ENCODE data around the gene CD164. TPM values are rescaled to one million over a fixed set of nuclear protein-coding genes. Genes with fewer than 3 reads are reported as not detected.
"Not testable (repeated sequence)": the region's sequence is repeated elsewhere in the genome, so short reads cannot be mapped to it uniquely, and the experiment has no call there.

CD164 gene
- total RNA-seq, 1 experiment from 2014 or later: 84.7 TPM

DNA sequence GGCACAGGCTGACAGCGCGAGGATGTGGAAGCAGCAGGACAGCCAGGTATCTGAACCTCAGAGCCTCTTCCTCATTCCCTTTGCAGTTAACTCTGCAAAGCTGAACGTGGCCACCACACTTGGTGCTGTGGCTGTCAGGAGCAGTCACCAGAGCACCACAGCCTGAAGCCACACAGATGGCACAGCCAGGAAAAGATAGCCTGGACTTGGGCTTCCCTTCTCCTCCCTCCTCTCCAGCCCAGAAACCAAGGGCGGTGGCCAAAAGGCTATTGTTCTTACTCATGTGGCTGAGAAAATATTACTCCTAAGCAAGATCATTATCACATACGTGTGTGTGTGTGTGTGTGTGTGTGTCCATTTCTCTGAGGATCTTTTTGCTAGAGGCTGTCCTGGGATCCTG, 39.8 kb downstream of the CD164 start:
- H3K4me3 ChIP-seq (ENCODE audit: insufficient read depth, low read depth, low read length): no peak overlapping the region
- H3K36me3 ChIP-seq (replicated peaks; ENCODE audit: control insufficient read depth, insufficient read depth, low read length): no peaks in the 10 kb centered on the region
- DNase-seq: no peak
- H3K27me3 ChIP-seq (ENCODE audit: control insufficient read depth, insufficient read depth, low read length): no peaks in the 10 kb centered on the region

DNA sequence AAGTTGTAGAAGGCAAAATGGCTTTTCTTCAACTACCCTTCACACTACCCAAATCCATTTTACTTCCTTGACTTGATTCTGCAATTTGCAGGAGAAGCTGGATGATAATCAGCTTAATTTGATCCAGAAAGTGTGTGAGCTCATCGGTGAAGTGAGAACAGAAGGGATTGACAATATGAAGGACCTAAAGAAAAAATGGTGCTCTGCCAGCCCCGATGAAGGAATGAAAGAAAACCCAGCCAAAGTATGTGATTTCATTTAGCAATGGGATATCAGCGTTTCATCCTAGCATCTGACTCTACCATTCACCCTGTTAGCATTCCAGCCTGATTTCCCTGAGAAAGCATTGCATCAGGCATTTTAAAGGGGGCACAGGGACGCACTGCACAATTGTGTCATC, 41.5 kb downstream of the CD164 start:
- no peak for DNase-seq
- no peak overlapping the region for H3K4me3 ChIP-seq (ENCODE audit: insufficient read depth, low read depth, low read length)
- no peaks in the 10 kb centered on the region for H3K27me3 ChIP-seq (ENCODE audit: control insufficient read depth, insufficient read depth, low read length)
- no peaks in the 10 kb centered on the region for H3K36me3 ChIP-seq (replicated peaks; ENCODE audit: control insufficient read depth, insufficient read depth, low read length)

DNA sequence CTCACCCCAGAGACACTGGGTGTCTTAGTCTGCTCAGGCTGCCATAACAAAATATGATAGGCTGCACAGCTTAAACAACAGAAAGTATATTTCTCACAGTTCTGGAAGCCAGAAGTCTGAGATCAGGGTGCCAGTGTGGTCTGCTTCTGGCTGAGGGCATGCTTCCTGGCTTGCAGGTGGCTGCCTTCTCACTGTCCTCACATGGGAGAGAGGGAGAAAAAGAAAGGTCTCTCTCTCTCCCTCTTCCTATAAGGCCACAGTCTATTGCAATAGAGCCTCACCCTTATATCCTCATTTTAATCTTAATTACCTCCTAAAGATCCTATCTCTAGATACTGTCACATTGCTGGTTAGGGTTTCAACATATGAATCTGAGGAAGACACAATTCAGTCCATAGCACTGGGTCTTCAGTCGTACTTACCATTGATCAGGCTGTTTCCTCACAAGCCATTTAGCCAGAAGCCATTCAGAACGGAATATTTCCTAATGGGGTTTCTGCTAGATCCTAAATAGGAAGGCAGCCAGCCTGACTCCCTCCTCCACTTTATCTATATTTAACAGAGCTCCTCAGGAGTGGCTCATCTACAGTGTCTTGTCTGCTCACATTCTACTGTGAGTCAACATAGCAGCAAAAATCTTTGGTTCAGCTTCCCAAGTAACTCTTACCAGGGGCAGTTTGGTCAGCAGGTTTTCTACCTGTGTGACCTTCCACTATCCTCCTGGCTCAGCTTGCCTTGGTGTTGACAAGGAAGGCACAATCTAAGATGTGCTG, 42.2 kb downstream of the CD164 start:
- no peaks in the 10 kb centered on the region for H3K36me3 ChIP-seq (replicated peaks; ENCODE audit: control insufficient read depth, insufficient read depth, low read length)
- no peak for DNase-seq
- no peak overlapping the region for H3K4me3 ChIP-seq (ENCODE audit: insufficient read depth, low read depth, low read length)
- H3K27me3 ChIP-seq (ENCODE audit: control insufficient read depth, insufficient read depth, low read length): no peaks in the 10 kb centered on the region

DNA sequence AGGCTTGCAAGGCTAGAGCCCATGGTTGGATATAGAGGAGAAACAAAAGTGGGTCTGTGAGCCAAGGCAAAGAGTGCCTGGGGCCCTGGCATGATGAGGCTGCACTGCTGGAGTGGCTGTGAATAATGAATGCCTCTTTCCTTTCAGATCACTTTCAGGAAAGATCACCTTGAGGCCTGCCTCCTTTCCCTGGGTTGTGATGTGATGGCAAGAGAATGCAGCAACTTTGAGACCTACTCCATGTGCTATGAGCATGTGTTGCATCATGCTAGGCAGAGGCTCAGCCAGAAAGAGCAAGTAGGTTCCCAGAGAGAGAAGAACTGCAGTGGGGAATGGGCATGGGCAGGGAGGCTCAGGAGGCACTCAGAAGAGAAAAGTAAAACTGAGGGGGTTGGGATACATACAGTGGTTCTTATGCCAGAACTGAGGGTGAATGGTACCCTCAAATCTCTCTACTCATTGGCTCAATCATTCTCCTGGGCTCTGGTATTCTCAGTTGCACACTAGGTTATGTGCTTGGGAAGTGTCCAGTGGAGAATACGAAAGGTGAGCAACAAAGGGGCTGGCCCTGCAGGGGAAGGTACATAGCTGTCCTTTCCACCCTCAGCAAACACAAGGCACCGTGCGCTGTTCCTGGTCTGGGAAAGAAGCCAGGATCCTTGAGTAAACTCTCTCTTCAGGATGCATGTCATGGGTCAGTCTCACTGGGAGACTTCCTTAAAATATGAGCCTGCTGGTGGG, 45.9 kb downstream of the CD164 start:
- Histone ChIP-seq H3K27me3 (ENCODE audit: control insufficient read depth, insufficient read depth, low read length) (no peaks in the 10 kb centered on the region), H3K36me3 (replicated peaks; ENCODE audit: control insufficient read depth, insufficient read depth, low read length) (no peaks in the 10 kb centered on the region), H3K4me3 (ENCODE audit: insufficient read depth, low read depth, low read length) (no peak overlapping the region)
- no peak for DNase-seq

DNA sequence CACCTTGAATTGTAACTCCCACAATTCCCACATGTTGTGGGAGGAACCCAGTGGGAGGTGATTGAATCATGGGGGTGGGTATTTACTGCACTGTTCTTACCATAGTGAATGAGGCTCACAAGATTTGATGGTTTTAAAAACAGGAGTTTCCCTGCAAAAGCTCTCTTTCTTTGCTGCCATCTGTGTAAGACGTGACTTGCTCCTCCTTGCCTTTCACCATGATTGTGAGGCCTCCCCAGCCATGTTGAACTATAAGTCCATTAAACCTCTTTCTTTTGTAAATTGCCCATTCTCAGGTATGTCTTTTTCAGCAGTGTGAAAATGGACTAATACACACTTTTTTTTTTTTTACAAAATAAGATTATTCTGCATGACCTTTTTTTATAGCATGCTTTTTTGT, 48.4 kb downstream of the CD164 start:
- not testable (repeated sequence) for H3K36me3 ChIP-seq (replicated peaks; ENCODE audit: control insufficient read depth, insufficient read depth, low read length); H3K4me3 ChIP-seq (ENCODE audit: insufficient read depth, low read depth, low read length); DNase-seq; H3K27me3 ChIP-seq (ENCODE audit: control insufficient read depth, insufficient read depth, low read length)

DNA sequence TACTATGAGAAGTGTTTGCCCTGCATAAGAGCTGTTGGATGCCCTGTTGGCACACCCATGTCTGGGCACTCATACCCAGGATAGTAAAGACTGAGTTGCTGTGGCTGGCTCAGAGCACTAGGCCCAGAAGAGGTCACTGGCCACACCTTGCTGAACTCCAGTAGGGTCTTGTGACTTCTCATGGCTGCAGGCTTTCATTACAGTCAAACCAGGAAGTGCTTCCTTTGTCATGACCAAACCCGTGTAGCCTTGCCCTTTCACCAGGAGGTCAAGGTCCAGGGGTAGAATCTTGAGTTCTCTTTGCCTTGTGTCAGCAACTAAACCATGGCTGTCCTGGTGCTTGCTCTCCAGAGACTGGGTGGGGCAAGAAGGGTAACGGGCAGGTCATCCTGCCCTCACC, 49.5 kb downstream of the CD164 start:
- no peaks in the 10 kb centered on the region for H3K27me3 ChIP-seq (ENCODE audit: control insufficient read depth, insufficient read depth, low read length)
- no peak for DNase-seq
- H3K36me3 ChIP-seq (replicated peaks; ENCODE audit: control insufficient read depth, insufficient read depth, low read length): no peaks in the 10 kb centered on the region
- no peak overlapping the region for H3K4me3 ChIP-seq (ENCODE audit: insufficient read depth, low read depth, low read length)

DNA sequence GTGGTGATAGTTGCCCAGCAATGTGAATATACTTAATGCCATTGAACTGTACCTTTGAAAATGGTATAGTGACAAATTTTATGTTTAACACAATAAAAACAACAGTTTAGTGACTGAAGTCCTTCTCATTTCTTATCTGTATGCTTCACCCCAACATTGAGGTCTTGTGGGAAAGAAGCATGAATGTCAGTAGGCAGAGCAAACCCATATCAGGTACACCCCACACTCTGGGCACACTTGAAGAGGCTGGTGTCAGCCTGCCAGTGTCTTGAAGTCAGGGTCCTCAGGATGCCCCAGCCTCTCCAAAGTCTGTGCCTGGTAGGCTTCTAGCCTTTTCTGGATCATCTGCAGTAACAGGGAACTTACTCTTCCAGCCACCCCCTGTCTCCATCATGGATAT, 51.2 kb downstream of the CD164 start:
- H3K27me3 ChIP-seq (ENCODE audit: control insufficient read depth, insufficient read depth, low read length): no peaks in the 10 kb centered on the region
- H3K36me3 ChIP-seq (replicated peaks; ENCODE audit: control insufficient read depth, insufficient read depth, low read length): no peaks in the 10 kb centered on the region
- no peak overlapping the region for H3K4me3 ChIP-seq (ENCODE audit: insufficient read depth, low read depth, low read length)
- DNase-seq: no peak

DNA sequence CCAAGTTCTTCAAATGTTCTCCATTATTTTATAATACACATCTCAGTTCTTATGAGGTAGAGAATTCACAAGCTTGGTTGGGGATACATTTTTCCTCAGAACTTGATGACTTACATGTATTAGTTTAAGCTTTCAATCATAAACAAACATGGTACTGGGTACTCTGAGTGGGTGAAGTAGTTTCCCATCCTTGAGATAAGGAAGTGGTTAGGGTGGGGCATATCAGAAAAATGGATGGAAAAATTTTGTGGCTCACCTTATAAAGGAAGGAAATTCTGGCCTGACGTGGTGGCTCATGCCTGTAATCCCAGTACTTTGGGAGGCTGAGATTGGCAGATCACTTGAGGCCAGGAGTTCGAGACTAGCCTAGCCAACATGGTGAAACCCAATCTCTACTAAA, 52.0 kb downstream of the CD164 start:
- no peaks in the 10 kb centered on the region for H3K27me3 ChIP-seq (ENCODE audit: control insufficient read depth, insufficient read depth, low read length)

DNA sequence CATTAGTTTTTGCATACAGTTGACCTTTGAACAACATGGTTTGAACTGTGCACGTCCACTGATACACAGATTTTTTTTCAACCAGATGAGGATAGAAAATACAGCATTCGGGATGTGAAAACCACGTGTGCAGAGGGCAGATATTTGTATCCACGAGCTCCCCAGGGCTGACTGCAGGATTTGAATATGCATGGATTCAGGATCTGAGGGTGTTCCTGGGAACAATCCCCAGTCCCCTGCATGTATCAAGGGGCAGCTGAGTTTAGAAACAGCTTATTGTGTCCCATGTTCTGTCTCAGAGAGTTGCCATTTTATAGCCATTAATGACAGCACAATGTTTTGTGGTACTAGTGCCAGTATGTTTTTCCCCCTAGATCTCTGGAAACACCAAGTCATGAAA, 53.6 kb downstream of the CD164 start:
- Histone ChIP-seq H3K36me3 (replicated peaks; ENCODE audit: control insufficient read depth, insufficient read depth, low read length) (no peaks in the 10 kb centered on the region), H3K4me3 (ENCODE audit: insufficient read depth, low read depth, low read length) (no peak overlapping the region), H3K27me3 (ENCODE audit: control insufficient read depth, insufficient read depth, low read length) (no peaks in the 10 kb centered on the region)
- DNase-seq: no peak

More for the DNA sequence above, 52.0 kb downstream of the CD164 start:
- no peak for DNase-seq
- no peaks in the 10 kb centered on the region for H3K36me3 ChIP-seq (replicated peaks; ENCODE audit: control insufficient read depth, insufficient read depth, low read length)
- H3K4me3 ChIP-seq (ENCODE audit: insufficient read depth, low read depth, low read length): no peak overlapping the region

DNA sequence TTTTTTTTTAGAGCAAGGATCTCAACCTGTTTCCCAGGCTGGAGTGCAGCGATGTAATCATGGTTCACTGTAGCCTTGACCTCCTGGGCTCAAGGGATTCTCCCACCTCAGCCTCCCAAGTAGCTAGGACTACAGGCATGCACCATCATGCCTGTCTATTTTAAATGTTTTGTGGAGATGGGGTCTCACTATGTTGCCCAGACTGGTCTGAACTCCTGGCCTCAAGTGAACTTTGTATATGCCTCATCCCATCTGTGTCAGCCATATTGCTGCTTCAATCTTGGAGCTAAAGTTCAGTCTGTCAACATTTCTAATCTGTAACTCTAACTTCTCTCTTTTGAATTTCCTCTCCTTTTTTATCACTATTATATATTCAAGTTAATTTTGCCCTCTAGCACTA, 54.3 kb downstream of the CD164 start:
- no peak for DNase-seq
- Histone ChIP-seq H3K27me3 (ENCODE audit: control insufficient read depth, insufficient read depth, low read length) (no peaks in the 10 kb centered on the region), H3K4me3 (ENCODE audit: insufficient read depth, low read depth, low read length) (no peak overlapping the region), H3K36me3 (replicated peaks; ENCODE audit: control insufficient read depth, insufficient read depth, low read length) (no peaks in the 10 kb centered on the region)

DNA sequence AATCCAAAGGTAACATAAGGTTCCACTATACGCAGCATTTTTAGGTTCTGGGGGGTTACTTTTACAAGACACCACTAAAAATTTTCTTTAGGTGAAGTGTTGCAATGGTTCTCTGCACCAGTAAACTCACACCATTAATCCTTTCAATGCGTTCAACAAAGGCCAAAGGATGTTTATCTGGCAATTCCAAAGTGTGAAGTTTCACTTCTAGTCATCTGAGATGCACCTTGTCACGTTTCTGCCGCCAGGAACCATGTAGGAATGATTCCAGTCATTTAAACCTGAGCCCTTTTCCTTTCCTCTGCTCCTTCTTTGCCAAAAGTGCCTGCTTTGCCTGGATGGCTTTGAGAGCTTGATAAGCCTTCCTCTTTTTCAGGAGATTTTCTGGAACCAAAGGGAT, 54.8 kb downstream of the CD164 start:
- Histone ChIP-seq H3K36me3 (replicated peaks; ENCODE audit: control insufficient read depth, insufficient read depth, low read length) (no peaks in the 10 kb centered on the region), H3K27me3 (ENCODE audit: control insufficient read depth, insufficient read depth, low read length) (no peaks in the 10 kb centered on the region), H3K4me3 (ENCODE audit: insufficient read depth, low read depth, low read length) (no peak overlapping the region)
- DNase-seq: no peak

DNA sequence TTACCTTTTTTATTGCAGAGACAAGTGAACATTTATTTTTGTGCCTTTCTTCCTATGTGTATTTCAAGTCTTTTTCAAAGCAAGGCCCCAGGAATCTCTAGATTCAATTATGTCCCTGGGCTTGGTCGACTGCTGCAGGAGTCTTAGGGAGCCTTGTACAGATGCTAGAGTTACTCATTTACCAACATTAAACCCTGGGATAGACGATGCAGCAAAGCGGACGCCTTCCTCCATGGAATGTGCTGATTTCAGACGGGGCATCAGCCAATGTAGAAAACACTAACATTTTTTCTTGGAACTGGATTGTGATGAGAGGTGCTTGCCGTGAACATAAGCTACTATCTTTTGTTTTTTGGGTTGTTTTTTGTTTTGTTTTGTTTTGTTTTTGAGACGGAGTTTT, 55.9 kb downstream of the CD164 start:
- no peaks in the 10 kb centered on the region for H3K27me3 ChIP-seq (ENCODE audit: control insufficient read depth, insufficient read depth, low read length)
- no peak overlapping the region for H3K4me3 ChIP-seq (ENCODE audit: insufficient read depth, low read depth, low read length)
- H3K36me3 ChIP-seq (replicated peaks; ENCODE audit: control insufficient read depth, insufficient read depth, low read length): no peaks in the 10 kb centered on the region
- DNase-seq: no peak

DNA sequence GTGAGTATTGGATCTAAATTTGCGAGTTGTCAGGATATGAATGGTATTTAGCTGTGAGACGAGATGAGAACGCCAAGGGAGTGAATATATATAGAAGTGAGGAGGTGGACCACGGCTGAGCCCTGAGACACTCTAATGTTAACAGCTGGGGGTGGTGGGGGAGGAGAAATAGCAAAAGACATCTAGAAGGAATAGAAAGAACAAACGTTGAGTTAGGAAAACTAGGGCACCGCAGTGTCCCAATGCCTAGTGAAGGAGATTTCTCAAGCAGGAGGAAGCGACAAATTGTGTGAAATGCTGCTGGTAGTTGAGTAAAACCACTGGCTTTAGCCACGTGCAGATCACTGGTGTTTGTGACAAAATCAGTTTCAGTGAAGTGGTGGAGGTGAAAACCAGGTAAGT, 56.9 kb downstream of the CD164 start:
- H3K27me3 ChIP-seq (ENCODE audit: control insufficient read depth, insufficient read depth, low read length): no peaks in the 10 kb centered on the region
- no peak for DNase-seq
- H3K36me3 ChIP-seq (replicated peaks; ENCODE audit: control insufficient read depth, insufficient read depth, low read length): no peaks in the 10 kb centered on the region
- no peak overlapping the region for H3K4me3 ChIP-seq (ENCODE audit: insufficient read depth, low read depth, low read length)

DNA sequence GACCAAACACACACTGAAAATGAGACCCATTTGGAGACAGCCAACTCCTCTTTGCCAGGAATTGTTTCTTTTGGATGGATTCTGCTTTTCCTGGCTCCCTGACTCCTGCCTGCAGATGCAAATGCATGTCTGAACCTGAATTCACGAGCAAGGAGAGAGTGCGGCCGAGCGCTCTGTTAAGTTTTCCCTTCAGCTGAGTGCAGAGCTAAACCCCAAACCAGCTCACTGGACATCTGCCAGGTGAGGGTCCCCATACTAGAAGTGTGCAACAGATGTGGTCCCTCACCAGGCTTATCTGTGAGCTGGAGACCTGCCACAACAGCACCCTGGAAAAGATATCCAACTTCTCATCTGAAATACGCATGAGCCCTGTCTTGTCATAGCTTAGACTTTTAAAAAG, 59.0 kb downstream of the CD164 start:
- H3K36me3 ChIP-seq (replicated peaks; ENCODE audit: control insufficient read depth, insufficient read depth, low read length): no peaks in the 10 kb centered on the region
- H3K27me3 ChIP-seq (ENCODE audit: control insufficient read depth, insufficient read depth, low read length): no peaks in the 10 kb centered on the region
- H3K4me3 ChIP-seq (ENCODE audit: insufficient read depth, low read depth, low read length): no peak overlapping the region
- no peak for DNase-seq

DNA sequence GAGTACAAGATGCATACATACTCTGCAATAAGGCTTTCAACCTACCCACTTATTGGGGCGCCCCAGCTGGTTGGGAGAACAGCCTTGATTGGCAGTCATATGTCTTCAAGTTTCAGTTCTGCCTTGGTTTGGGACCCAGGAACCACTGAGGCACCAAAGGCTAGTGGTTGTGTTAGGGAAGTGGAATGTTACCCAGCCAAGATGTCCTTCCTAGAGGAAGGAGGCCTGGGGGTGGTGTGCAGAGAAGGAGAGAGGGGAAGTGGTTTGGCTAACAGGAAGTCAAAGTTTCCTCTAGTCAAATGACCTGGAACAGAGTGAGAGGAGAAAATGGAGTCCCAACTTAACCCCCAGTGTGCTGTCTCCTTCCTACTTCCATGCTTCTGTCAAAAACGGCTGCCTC, 59.4 kb downstream of the CD164 start:
- Histone ChIP-seq H3K4me3 (ENCODE audit: insufficient read depth, low read depth, low read length) (no peak overlapping the region), H3K27me3 (ENCODE audit: control insufficient read depth, insufficient read depth, low read length) (no peaks in the 10 kb centered on the region), H3K36me3 (replicated peaks; ENCODE audit: control insufficient read depth, insufficient read depth, low read length) (no peaks in the 10 kb centered on the region)
- DNase-seq: no peak
